GM19395 (cell line): ENCODE results near the gene CD68.
"Not testable (repeated sequence)": the region's sequence is repeated elsewhere in the genome, so short reads cannot be mapped to it uniquely, and the experiment has no call there.

Experiments
- ATAC-seq: cut with Tn5 transposase; IDR thresholded peaks from one replicate; pipeline ENCODE4 v1.9.1; 2021; ENCODE audit warnings: mild to moderate bottlenecking, moderate library complexity; ENCODE audit not compliant: unreplicated experiment

The CD68 gene

GRCh38 chr17:7606280-7606679, 26.8 kb downstream of the CD68 start:
- ATAC-seq: no peak

DNA sequence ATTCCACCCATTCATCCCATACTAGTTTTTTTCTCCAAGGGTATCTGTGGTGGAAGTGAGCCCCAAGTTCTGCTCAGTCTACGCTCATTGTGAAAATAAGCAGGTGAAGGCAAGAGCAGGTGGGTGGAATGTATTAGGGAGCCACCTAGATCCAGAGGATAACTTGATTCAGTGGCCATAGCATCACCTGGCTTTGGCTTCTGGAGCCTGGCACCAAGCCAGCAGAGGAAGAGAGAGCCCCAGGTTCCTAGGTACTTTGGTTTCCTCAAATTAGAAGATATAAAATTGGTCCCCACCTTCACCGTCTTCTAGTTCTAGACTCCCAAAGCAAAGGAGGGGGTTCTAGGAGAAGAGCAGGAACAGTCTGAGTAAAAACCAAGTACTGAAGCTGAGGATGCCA, 31.2 kb downstream of the CD68 start:
- no peak for ATAC-seq

- ATAC-seq: no peak
Observed at GRCh38 chr17:7611635-7612293, 32.3 kb downstream of the CD68 start.

GRCh38 chr17:7612294-7612640, 32.8 kb downstream of the CD68 start:
- ATAC-seq: no peak

- ATAC-seq: no peak
Observed at GRCh38 chr17:7613769-7614424, 34.5 kb downstream of the CD68 start.

GRCh38 chr17:7614425-7615264, 35.2 kb downstream of the CD68 start, which contains the start of gene FXR2:
TSS of gene FXR2 (minus strand) at chr17:7614897. CDS start at chr17:7614532, 365 bp downstream.
- ATAC-seq: peak; percentile 81

DNA sequence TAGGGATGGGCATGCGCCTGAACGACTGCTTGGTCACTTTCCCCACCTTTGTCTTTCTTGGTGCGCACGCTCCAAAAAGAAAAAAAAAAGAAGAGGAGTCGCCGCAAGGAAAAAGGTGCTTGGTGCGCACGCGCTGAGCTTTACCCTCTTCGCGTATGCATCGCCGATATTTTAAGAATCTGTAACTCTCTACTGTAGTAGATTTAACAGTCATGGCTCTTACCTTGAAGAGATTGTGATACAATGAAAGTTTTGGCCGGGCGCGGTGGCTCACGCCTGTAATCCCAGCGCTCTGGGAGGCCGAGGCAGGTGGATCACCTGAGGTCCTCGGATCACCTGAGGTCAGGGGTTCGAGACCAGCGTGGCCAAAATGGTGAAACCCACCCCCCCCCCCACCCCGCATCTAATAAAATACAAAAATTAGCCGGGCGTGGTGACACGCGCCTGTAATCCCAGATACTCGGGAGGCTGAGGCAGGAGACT, 35.9 kb downstream of the CD68 start:
- ATAC-seq: no peak

GRCh38 chr17:7618608-7619007, 39.2 kb downstream of the CD68 start:
- no peak for ATAC-seq

DNA sequence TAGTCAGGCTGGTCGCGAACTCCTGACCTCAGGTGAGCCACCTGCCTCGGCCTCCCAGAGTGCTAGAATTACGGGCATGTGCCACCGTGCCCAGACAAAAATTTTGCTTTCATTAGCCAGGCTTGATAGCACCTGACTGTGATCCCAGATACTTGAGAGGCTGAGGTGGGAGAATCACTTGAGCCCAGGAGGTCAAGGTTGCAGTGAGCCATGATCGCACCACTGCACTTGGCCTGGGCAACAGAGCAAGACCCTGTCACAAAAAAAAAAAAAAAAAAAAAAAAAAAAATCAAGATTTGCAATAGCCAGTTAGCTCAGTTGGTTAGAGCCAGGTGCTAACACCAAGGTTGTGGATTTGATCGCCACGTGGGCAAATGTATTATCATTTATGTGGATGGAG, 41.4 kb downstream of the CD68 start:
- no peak for ATAC-seq

DNA sequence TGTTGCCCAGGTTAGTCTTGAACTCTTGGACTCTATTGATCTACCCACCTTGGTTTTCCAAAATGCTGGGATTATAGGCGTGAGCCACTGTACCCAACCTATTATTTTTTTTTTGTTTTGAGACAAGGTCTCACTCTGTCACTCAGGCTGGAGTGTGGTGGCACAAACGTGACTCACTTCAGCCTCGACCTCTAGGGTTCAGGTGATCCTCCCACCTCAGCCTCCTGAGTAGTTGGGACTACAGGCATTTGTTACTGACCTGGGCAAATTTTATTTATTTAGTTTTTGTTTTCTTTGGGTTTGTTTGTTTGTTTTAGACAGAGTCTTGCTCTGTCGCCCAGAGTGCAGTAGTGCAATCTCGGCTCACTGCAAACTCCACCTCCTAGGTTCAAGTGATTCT, 44.2 kb downstream of the CD68 start:
- ATAC-seq: no peak

- not testable (repeated sequence) for ATAC-seq
Observed at GRCh38 chr17:7625749-7626148, 46.3 kb downstream of the CD68 start.

GRCh38 chr17:7626307-7626706, 46.9 kb downstream of the CD68 start:
- ATAC-seq: no peak

- no peak for ATAC-seq
Observed at GRCh38 chr17:7626956-7627249, 47.5 kb downstream of the CD68 start.

DNA sequence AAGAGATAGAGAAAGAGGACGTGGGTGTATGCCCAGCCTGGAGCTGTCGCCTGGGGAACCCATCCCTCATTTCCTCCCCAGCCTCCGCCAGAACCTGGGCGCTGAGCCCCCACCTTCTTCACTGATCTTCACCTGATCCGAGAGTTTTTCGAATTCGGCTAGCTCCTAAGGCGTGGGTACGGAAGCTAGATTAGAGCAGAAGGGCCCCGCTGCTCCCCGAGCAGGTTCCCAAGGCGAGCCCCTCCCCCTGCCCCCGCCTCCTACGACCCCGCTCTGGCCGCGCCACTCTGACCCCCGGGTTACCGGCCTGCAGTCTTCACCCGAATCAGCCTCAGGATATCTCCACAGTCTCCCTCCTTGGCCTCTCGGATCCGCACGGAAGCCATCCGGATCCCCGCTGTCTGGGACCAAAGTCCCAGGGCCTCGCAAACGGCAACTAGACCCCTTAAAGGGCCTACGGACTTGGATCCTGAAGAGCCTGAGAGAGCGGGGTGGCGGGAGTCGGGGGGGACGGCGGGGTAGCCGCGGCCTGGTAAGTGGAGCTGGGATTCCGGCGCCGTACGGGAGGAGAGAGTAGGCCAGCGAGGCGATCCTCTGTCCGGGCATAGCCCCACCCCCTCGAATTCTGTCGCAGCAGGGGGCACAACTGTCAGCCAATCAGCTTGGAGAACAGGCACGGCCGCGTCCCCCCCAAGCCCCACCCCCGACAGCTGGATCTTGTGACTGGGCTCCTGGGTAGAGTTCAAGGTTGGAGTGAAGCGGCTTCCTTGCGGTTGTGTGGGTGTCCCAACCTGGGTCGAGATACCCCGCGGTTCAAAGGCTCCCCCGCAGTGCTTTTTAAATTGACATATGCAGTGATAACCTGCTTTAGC, 48.0 kb downstream of the CD68 start, which contains the start of gene SAT2:
SAT2 (minus strand) TSS at position 572 of the 872 bp plus-strand sequence; CDS start at position 386, 186 bp downstream.
- ATAC-seq: peak; percentile 87

GRCh38 chr17:7629939-7630571, 50.6 kb downstream of the CD68 start, which contains the start of gene SHBG:
TSS of gene SHBG (plus strand) at chr17:7630135. CDS start at chr17:7630173, 38 bp downstream.
- no peak for ATAC-seq
